IPS-18a (cell line): ENCODE results near the gene WDR38.
"Not testable (repeated sequence)": the region's sequence is repeated elsewhere in the genome, so short reads cannot be mapped to it uniquely, and the experiment has no call there.

Experiments used
- H3K27ac ChIP-seq: one replicate; pipeline ENCODE4 v1.5.1; 2013; ENCODE audit warnings: low read length
- H3K27me3 ChIP-seq: one replicate; pipeline ENCODE4 v1.6.1; 2013; ENCODE audit warnings: mild to moderate bottlenecking, low read length; ENCODE audit not compliant: control insufficient read depth, insufficient read depth
- H3K36me3 ChIP-seq: one replicate; pipeline ENCODE4 v1.6.1; 2013; ENCODE audit warnings: low read depth, low read length; ENCODE audit not compliant: control insufficient read depth
- H3K4me1 ChIP-seq: one replicate; pipeline ENCODE4 v1.6.1; 2013; ENCODE audit warnings: low read depth, low read length; ENCODE audit not compliant: control insufficient read depth
- H3K4me3 ChIP-seq: one replicate; pipeline ENCODE4 v1.5.1; 2013; ENCODE audit warnings: low read length
- H3K9ac ChIP-seq: one replicate; pipeline ENCODE4 v1.6.1; 2013; ENCODE audit warnings: mild to moderate bottlenecking, low read length, moderate library complexity
- H3K9me3 ChIP-seq: one replicate; pipeline ENCODE4 v1.6.1; 2013; ENCODE audit warnings: low read depth, low read length; ENCODE audit not compliant: control insufficient read depth

The WDR38 gene

DNA sequence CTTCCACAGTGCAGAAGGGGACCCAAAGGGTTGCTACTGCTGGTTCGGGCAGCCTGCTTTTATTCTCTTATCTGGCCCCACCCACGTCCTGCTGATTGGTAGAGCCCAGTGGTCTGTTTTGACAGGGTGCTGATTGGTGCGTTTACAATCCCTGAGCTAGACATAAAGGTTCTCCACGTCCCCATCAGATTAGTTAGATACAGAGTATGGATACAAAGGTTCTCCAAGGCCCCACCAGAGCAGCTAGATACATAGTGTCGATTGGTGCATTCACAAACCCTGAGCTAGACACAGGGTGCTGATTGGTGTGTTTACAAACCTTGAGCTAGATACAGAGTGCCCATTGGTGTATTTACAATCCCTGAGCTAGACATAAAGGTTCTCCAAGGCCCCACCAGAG is 15.1 kb upstream of the WDR38 start:
- H3K4me1 ChIP-seq, H3K27me3 ChIP-seq, H3K27ac ChIP-seq, H3K36me3 ChIP-seq, H3K9me3 ChIP-seq, H3K4me3 ChIP-seq, H3K9ac ChIP-seq: not testable (repeated sequence)

DNA sequence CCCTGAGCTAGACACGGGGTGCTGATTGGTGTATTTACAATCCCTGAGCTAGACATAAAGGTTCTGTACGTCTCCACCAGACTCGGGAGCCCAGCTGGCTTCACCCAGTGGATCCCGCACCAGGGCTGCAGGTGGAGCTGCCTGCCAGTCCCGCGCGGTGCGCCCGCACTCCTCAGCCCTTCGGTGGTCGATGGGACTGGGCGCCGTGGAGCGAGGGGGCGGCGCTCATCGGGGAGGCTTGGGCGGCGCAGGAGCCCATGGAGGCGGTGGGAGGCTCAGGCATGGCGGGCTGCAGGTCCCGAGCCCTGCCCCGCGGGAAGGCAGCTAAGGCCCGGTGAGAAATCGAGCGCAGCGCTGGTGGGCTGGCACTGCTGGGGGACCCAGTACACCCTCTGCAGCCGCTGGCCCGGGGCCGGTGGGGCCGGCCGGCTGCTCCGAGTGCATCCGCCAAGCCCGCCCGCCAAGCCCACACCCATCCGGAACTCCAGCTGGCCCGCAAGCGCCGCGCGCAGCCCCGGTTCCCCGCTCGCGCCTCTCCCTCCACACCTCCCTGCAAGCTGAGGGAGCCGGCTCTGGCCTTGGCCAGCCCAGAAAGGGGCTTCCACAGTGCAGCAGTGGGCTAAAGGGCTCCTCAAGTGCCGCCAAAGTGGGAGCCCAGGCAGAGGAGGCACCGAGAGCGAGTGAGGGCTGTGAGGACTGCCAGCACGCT is 14.5 kb upstream of the WDR38 start:
- not testable (repeated sequence) for H3K36me3 ChIP-seq, H3K27me3 ChIP-seq, H3K4me3 ChIP-seq, H3K9ac ChIP-seq, H3K9me3 ChIP-seq, H3K27ac ChIP-seq, H3K4me1 ChIP-seq

DNA sequence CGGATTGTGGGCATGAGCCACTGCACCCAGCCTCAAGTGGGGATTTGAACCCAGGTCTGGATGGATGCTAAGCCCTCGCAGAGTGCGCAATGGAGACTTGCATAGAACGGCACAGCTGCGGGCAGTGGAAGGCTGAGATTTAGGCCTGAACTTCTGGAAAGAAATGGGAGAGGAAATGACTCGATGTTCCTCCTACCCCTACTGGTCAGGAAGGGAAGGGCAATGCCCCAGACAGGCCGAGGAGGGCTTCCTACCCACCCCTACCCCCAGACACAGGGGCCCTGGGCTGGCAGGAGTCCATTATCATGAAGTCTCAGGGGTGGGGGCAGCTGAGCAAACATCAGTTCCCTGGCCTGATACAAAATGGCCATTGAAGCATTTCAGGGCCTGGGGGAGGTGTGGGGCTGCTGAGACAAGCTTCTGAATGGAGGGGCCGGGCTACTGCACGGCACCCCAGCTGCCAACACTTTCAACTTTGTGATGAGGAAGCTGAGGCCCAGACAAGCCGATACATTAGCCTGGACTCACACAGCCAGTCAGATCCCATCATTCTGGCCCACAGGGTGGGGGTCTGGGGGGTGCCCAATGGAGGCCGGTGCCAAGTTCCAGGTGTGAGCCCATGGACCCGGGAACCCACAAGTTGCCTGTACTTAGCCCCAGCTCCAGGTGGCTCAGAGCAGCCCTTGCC is 13.5 kb upstream of the WDR38 start:
- Histone ChIP-seq H3K27ac (no peak overlapping the region), H3K4me1 (no peaks in the 10 kb centered on the region), H3K4me3 (no peak overlapping the region), H3K27me3 (no peaks in the 10 kb centered on the region), H3K36me3 (no peaks in the 10 kb centered on the region), H3K9ac (no peak overlapping the region), H3K9me3 (no peaks in the 10 kb centered on the region)

DNA sequence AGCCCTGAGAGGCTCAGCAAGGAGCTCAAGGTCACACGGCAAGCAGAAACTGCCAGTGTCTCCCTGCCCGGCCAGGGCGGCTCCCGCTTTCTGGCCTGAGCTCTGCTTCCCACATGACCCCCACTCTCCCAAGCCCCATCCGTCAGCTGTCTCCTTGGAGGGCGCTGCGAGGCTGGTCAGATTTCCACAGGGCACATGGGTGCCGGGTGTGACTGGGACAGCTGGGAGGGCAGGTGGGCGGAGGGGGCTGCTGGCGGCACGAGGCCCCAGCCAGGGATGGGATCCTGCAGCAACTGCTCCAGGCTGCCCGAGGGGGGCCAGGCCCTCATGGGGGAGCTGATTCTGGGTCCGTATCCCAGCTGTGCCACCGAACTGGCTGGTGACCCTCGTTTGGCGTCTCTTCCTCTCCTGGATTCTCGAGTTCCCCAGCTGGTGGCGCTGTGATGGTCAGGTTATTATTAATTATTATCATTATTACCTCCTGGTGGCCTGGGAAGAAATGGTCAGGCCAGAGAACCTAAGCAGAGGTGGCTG is 12.9 kb upstream of the WDR38 start:
- Histone ChIP-seq H3K4me1 (no peaks in the 10 kb centered on the region), H3K27ac (no peak overlapping the region), H3K4me3 (no peak overlapping the region), H3K9me3 (no peaks in the 10 kb centered on the region), H3K27me3 (no peaks in the 10 kb centered on the region), H3K9ac (no peak overlapping the region), H3K36me3 (no peaks in the 10 kb centered on the region)

DNA sequence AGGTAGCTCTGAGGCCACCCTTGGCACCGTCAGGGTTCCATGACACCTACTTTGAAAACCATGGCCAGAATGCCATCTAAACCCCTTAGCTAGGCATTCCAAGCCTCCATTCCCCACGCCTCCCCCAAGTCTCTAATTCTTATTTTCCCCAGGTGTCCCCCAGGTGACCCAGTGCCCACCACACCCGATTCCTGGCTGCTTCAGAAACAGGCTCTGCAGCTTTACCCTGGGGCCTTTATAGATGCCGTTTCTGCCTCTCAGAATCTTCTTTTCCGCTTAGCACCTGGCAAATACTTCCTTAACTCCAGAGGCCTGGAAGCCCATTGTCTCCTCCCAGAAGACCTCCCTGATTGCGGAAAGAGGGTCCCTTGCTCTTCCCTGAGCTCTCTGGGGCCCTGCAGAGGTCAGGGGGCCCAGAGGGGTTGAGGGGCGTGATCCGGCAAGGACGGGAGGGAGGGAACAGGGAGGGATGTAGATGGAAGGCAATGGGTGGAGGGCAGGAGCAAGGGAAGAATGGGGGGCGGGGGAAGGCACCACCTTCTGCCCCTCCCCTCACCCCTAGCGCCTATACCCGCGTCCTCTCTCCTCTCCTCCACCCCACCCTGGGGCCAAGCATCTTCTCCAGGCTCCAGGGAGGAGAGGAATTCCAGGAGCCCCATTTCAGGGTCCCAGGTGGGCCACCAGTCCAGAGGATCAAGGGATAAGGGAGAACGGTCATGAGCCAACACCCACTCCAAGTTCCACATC is 12.0 kb upstream of the WDR38 start:
- Histone ChIP-seq H3K27ac (no peak overlapping the region), H3K4me1 (no peaks in the 10 kb centered on the region), H3K9me3 (no peaks in the 10 kb centered on the region), H3K4me3 (no peak overlapping the region), H3K27me3 (no peaks in the 10 kb centered on the region), H3K9ac (no peak overlapping the region), H3K36me3 (no peaks in the 10 kb centered on the region)

DNA sequence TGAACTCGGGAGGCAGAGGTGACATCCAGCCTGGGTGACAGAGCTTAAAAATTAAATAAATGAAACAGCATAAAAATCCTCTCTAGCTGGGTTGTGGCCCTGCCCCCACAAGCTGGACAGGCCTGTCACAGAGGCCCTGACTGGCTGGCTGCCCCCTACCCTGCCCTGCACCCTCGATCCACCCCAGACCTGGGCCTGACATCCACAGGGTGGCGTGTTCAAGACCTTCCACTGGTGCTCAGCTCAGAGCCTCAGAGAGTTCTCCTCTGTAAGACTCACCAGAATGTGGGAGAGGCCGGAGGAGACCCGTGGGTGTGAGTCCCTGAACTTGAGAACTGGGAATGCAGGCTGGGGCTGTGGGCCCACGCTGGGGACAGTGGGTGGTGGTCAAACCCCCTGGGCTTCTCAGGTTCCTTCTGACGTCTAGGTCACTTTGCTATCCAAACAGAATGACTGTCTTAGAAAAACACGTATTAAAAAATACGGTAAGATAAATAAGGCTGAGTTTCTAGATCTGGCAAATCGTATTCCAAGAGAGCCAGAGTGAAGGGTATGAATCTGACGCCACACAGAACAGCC is 9.7 kb upstream of the WDR38 start:
- Histone ChIP-seq H3K4me1 (no peaks in the 10 kb centered on the region), H3K9ac (no peak overlapping the region), H3K27me3 (no peaks in the 10 kb centered on the region), H3K4me3 (no peak overlapping the region), H3K9me3 (no peaks in the 10 kb centered on the region), H3K36me3 (no peaks in the 10 kb centered on the region), H3K27ac (no peak overlapping the region)

DNA sequence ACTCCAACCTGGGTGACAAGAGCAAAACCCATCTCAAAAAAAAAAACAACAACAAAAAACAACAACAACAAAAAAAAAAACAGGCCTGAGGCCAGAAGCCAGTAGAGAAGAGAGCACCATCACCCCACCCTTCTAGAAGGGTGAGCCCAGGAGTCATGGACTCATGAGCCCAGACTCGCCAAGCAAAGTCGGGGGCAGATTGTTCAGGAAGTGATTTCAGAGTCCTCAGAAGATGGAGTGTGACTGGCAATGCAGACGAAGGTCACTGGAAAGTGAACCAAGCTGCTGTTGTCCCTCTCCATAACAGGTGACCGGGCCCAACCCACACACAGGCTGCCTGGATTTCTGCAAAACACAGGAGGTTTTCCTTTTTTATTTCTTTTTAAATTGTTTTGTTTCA is 9.0 kb upstream of the WDR38 start:
- no peaks in the 10 kb centered on the region for H3K36me3 ChIP-seq
- H3K27me3 ChIP-seq, result no peaks in the 10 kb centered on the region
- H3K9ac ChIP-seq, result no peak overlapping the region
- no peaks in the 10 kb centered on the region for H3K9me3 ChIP-seq
- no peak overlapping the region for H3K4me3 ChIP-seq
- no peaks in the 10 kb centered on the region for H3K4me1 ChIP-seq
- no peak overlapping the region for H3K27ac ChIP-seq

DNA sequence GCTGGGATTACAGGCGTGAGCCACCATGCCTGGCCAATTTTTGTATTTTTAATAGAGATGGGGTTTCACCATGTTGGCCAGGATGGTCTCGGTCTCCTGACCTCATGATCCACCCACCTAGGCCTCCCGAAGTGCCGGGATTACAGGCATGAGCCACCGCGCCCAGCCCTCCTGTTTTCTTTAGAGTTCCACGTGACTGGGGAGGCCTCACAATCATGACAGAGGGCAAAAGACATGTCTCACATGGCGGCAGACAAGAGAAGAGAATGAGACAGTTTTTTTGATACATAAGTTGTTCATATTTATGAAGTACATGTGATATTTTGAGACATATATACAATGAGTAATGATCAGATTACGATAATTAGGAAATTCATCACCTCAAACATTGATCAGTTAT is 6.8 kb upstream of the WDR38 start:
- not testable (repeated sequence) for H3K4me1 ChIP-seq, H3K9ac ChIP-seq, H3K27ac ChIP-seq, H3K9me3 ChIP-seq, H3K36me3 ChIP-seq, H3K27me3 ChIP-seq, H3K4me3 ChIP-seq

DNA sequence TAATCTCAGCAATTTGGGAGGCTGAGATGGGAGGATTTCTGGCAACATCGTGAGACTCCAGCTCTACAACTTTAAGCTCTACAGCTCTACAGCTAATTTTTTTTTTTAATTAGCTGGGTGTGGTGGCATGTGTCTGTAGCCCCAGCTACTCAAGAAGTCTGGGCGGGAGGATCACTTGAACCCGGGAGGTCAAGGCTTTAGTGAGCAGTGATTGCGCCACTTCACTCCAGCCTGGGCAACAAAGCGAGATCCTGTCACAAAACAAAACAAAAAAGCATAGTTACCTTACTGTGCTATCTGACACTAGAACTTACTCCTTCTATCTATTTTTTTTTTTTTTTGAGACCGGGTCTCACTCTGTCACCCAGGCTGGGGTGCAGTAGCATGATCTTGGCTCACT is 6.3 kb upstream of the WDR38 start:
- Histone ChIP-seq H3K4me1 (no peaks in the 10 kb centered on the region), H3K27me3 (no peaks in the 10 kb centered on the region), H3K9ac (no peak overlapping the region), H3K27ac (no peak overlapping the region), H3K9me3 (no peaks in the 10 kb centered on the region), H3K36me3 (no peaks in the 10 kb centered on the region), H3K4me3 (no peak overlapping the region)

DNA sequence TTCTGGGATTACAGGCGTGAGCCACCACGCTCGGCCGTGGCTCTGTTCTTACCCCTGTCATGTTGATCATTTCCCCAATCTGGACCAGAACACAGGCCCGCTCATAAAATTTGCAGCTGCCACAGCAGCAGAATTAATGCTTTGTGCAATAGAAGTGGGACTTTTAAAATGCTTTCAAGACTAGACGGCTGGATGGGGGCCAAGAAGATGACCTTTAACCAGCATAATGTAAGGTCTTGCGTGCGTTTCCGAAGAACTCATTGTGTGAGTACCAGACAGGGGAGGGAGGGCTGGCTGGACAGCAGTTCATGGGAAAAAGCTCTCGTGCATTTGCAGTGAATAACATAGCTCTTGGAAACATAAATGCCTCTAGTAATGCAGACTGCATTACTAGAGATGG is 3.5 kb upstream of the WDR38 start:
- Histone ChIP-seq H3K36me3 (no peaks in the 10 kb centered on the region), H3K9me3 (no peaks in the 10 kb centered on the region), H3K4me1 (no peaks in the 10 kb centered on the region), H3K27me3 (no peaks in the 10 kb centered on the region), H3K9ac (no peak overlapping the region), H3K27ac (no peak overlapping the region), H3K4me3 (no peak overlapping the region)

DNA sequence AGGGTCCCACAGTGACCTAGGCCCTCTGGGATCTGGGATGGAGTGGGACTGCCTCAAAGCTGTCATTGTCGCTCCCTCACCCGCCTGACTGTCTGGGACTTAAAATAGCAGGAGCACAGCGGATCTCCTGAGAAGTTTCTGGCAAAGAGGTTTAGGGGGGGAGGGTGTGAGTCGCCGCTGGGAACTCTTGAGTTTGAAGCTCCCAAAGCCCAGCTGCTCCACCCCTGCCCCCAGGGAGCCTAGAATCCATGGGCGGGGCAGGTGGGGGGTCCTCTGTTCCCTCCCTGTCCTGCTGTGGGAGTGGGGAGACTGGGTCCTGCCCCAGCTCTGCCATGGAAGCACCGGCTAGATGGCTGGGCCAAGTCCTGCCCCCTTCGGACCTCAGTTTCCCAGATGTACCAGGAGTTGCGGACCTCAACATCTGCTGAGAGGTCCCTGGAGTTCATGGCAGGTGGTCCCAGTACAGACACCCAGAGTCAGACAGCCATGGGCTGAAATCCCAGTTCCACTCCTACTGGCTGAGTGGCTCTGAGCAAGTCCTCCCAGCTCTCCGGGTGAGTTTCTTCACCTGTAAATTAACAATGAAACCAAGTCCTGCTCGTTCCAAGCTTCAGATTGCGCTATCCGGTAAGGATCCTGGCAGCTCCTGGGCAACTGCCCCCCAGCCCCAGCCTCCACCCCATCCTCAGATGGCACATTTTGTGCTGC is 985 bp upstream of the WDR38 start:
- Histone ChIP-seq H3K27me3 (no peaks in the 10 kb centered on the region), H3K4me3 (peak overlapping the region; percentile 45), H3K36me3 (peaks cover 5% of the 10 kb centered on the region), H3K27ac (no peak overlapping the region), H3K9ac (no peak overlapping the region), H3K9me3 (no peaks in the 10 kb centered on the region), H3K4me1 (no peaks in the 10 kb centered on the region)
